Endodermal cell (in vitro differentiated cells): ENCODE measurements around the gene WDR87. TPM values are rescaled to one million over a fixed set of nuclear protein-coding genes. Genes with fewer than 3 reads are reported as not detected.

Experiments
- DNase-seq: peaks from one replicate; pipeline ENCODE4 v3.0.0-alpha.2; 2017
- H3K27ac ChIP-seq: 2 replicates; pipeline ENCODE4 v1.5.1; 2013; ENCODE audit warnings: mild to moderate bottlenecking, low read depth, low read length, moderate library complexity
- H3K27me3 ChIP-seq: 2 replicates; pipeline ENCODE4 v1.6.1; 2013; ENCODE audit warnings: mild to moderate bottlenecking, low read length, moderate library complexity; ENCODE audit not compliant: insufficient read depth, control insufficient read depth, poor library complexity, severe bottlenecking
- H3K36me3 ChIP-seq: 2 replicates; pipeline ENCODE4 v1.7.0; 2013; ENCODE audit warnings: mild to moderate bottlenecking, low read length, moderate library complexity; ENCODE audit not compliant: control insufficient read depth, insufficient read depth
- H3K4me1 ChIP-seq: one replicate; pipeline ENCODE4 v1.7.0; 2013; ENCODE audit warnings: low read length; ENCODE audit not compliant: control insufficient read depth, insufficient read depth
- H3K4me3 ChIP-seq: 2 replicates; pipeline ENCODE4 v1.5.1; 2013; ENCODE audit warnings: mild to moderate bottlenecking, low read length, moderate library complexity
- H3K9ac ChIP-seq: 2 replicates; pipeline ENCODE4 v1.6.1; 2013; ENCODE audit warnings: mild to moderate bottlenecking, low read length, moderate library complexity; ENCODE audit not compliant: poor library complexity, severe bottlenecking; ENCODE audit errors: extremely low read depth
- H3K9me3 ChIP-seq: 2 replicates; pipeline ENCODE4 v1.6.1; 2013; ENCODE audit warnings: mild to moderate bottlenecking, low read length, moderate library complexity; ENCODE audit not compliant: control insufficient read depth
- H3K27ac Mint-ChIP-seq: 2 replicates; pipeline ENCODE4 v1.8.0; 2020; ENCODE audit warnings: mixed read lengths
- H3K27me3 Mint-ChIP-seq: 2 replicates; pipeline ENCODE4 v1.8.0; 2021; ENCODE audit warnings: mild to moderate bottlenecking, mixed read lengths; ENCODE audit not compliant: insufficient read depth
- H3K36me3 Mint-ChIP-seq: 2 replicates; pipeline ENCODE4 v1.8.0; 2020; ENCODE audit warnings: low read depth, mixed read lengths
- H3K4me1 Mint-ChIP-seq: 2 replicates; pipeline ENCODE4 v1.8.0; 2020; ENCODE audit warnings: mixed read lengths
- H3K4me3 Mint-ChIP-seq: 2 replicates; pipeline ENCODE4 v1.8.0; 2020; ENCODE audit warnings: mild to moderate bottlenecking, moderate library complexity, mixed read lengths
- H3K9me3 Mint-ChIP-seq: 2 replicates; pipeline ENCODE4 v1.8.0; 2020; ENCODE audit warnings: mild to moderate bottlenecking, mixed read lengths
- CTCF ChIP-seq: fragments of 200-600 bp; sonication (generic); conservative IDR thresholded peaks from 2 replicates; pipeline ENCODE4 v1.5.0; 2021; ENCODE audit warnings: antibody characterized with exemption, mild to moderate bottlenecking
- WGBS, 2 experiments: methylation state at CpG; one replicate each; pipeline versions ENCODE4 v1.1.5 to v1.1.7; 2013; ENCODE audit warnings: missing lambda C conversion rate in 2 of 2, mixed read lengths in 1 of 2; ENCODE audit not compliant: insufficient coverage in 1 of 2, insufficient read length in 1 of 2; 5-methylcytosine and 5-hydroxymethylcytosine counted together
- total RNA-seq, 2 donors: library from RNA; stranded (reverse); fragmentation: NEBNext Ultra II Directional in 1 of 2; extraction: Animal tissue kit (Norgen Biotek cat#: 25700) in 1 of 2; gene quantifications; 2 replicates in 1 of 2; 3 replicates in 1 of 2; pipeline ENCODE4 v1.2.1, GENCODE V29; 2021

Gene WDR87
- total RNA-seq, 2 donors from 2014 or later, result not detected

GRCh38 chr19:37941782-37942515 lies 35.6 kb upstream of the WDR87 start:
- Histone ChIP-seq H3K27ac (no peak overlapping the region), H3K27me3 (no peaks in the 10 kb centered on the region), H3K9me3 (peaks cover 9% of the 10 kb centered on the region), H3K36me3 (no peaks in the 10 kb centered on the region), H3K4me1 (peaks cover 6% of the 10 kb centered on the region), H3K9ac (no peak overlapping the region), H3K4me3 (no peak overlapping the region)
- Mint-ChIP-seq H3K4me1 (peaks cover 17% of the 10 kb centered on the region), H3K4me3 (no peak overlapping the region), H3K9me3 (peaks cover 8% of the 10 kb centered on the region), H3K36me3 (peaks cover 11% of the 10 kb centered on the region), H3K27me3 (no peaks in the 10 kb centered on the region), H3K27ac (no peak overlapping the region)
- WGBS, 2 experiments, result 86 to 93% methylated on average over 8 to 11 of the region's 12 CpGs
- no peak for TF ChIP-seq CTCF
- DNase-seq, result no peak

GRCh38 chr19:37938353-37938752 lies 32.0 kb upstream of the WDR87 start:
- H3K27me3 ChIP-seq, result no peaks in the 10 kb centered on the region
- H3K9me3 ChIP-seq, result peaks cover 27% of the 10 kb centered on the region
- no peak overlapping the region for H3K27ac ChIP-seq
- 90 to 100% methylated on average over 1 of the region's 1 CpG for WGBS, 2 experiments
- H3K4me3 Mint-ChIP-seq, result no peak overlapping the region
- peaks cover 38% of the 10 kb centered on the region for H3K36me3 Mint-ChIP-seq
- DNase-seq, result no peak
- H3K36me3 ChIP-seq, result no peaks in the 10 kb centered on the region
- H3K27ac Mint-ChIP-seq, result no peak overlapping the region
- peaks cover 6% of the 10 kb centered on the region for H3K4me1 ChIP-seq
- H3K4me1 Mint-ChIP-seq, result peaks cover 26% of the 10 kb centered on the region
- peaks cover 20% of the 10 kb centered on the region for H3K9me3 Mint-ChIP-seq
- no peak for TF ChIP-seq CTCF
- H3K4me3 ChIP-seq, result no peak overlapping the region
- no peak overlapping the region for H3K9ac ChIP-seq
- H3K27me3 Mint-ChIP-seq, result no peaks in the 10 kb centered on the region

GRCh38 chr19:37936886-37937285 lies 30.5 kb upstream of the WDR87 start:
- Histone ChIP-seq H3K27ac (no peak overlapping the region), H3K27me3 (no peaks in the 10 kb centered on the region), H3K9me3 (peaks cover 27% of the 10 kb centered on the region), H3K4me1 (peaks cover 13% of the 10 kb centered on the region), H3K9ac (no peak overlapping the region), H3K36me3 (no peaks in the 10 kb centered on the region), H3K4me3 (no peak overlapping the region)
- H3K27me3 Mint-ChIP-seq, result no peaks in the 10 kb centered on the region
- DNase-seq, result no peak
- H3K36me3 Mint-ChIP-seq, result peaks cover 38% of the 10 kb centered on the region
- H3K27ac Mint-ChIP-seq, result no peak overlapping the region
- H3K4me3 Mint-ChIP-seq, result no peak overlapping the region
- peaks cover 20% of the 10 kb centered on the region for H3K9me3 Mint-ChIP-seq
- H3K4me1 Mint-ChIP-seq, result peaks cover 36% of the 10 kb centered on the region
- no peak for TF ChIP-seq CTCF
- WGBS, 2 experiments, result 99 to 100% methylated on average over 2 of the region's 2 CpGs
